HG03342 (cell line): ENCODE results near the gene PRKCI.
"Not testable (repeated sequence)": the region's sequence is repeated elsewhere in the genome, so short reads cannot be mapped to it uniquely, and the experiment has no call there.

Experiments
- ATAC-seq: cut with Tn5 transposase; IDR thresholded peaks from one replicate; pipeline ENCODE4 v1.9.1; 2021; ENCODE audit warnings: mild to moderate bottlenecking, moderate library complexity; ENCODE audit not compliant: unreplicated experiment

PRKCI gene

GRCh38 chr3:170221924-170222646, at the start of gene PRKCI:
Gene PRKCI (plus strand): TSS chr3:170222424. CDS start chr3:170222670, 246 bp downstream.
- peak; percentile 91 for ATAC-seq

- no peak for ATAC-seq
Measured at GRCh38 chr3:170178651-170179050, 43.6 kb upstream of the PRKCI start.

- ATAC-seq = no peak
Measured at GRCh38 chr3:170179432-170179831, 42.8 kb upstream of the PRKCI start.

- ATAC-seq = peak; percentile 11
Measured at GRCh38 chr3:170180079-170180907, 41.9 kb upstream of the PRKCI start.

GRCh38 chr3:170180908-170181885, 41.0 kb upstream of the PRKCI start, which contains the start of gene PHC3:
Gene PHC3 (minus strand): TSS chr3:170181733. CDS start chr3:170181715, 18 bp downstream.
- ATAC-seq = peak; percentile 76

- ATAC-seq = no peak
Measured at GRCh38 chr3:170189398-170190256, 32.6 kb upstream of the PRKCI start.

GRCh38 chr3:170195759-170196158, 26.5 kb upstream of the PRKCI start:
- ATAC-seq = not testable (repeated sequence)

GRCh38 chr3:170196833-170197232, 25.4 kb upstream of the PRKCI start:
- no peak for ATAC-seq

GRCh38 chr3:170200987-170201386, 21.2 kb upstream of the PRKCI start:
- ATAC-seq = no peak

- ATAC-seq = no peak
Measured at GRCh38 chr3:170201527-170201926, 20.7 kb upstream of the PRKCI start.

GRCh38 chr3:170203457-170203856, 18.8 kb upstream of the PRKCI start:
- ATAC-seq = no peak

- ATAC-seq = no peak
Measured at GRCh38 chr3:170204023-170204472, 18.2 kb upstream of the PRKCI start.

- ATAC-seq = no peak
Measured at GRCh38 chr3:170204509-170204908, 17.7 kb upstream of the PRKCI start.

GRCh38 chr3:170205302-170205701, 16.9 kb upstream of the PRKCI start:
- ATAC-seq = no peak

- ATAC-seq = not testable (repeated sequence)
Measured at GRCh38 chr3:170206164-170206762, 16.0 kb upstream of the PRKCI start.

GRCh38 chr3:170207717-170208116, 14.5 kb upstream of the PRKCI start:
- no peak for ATAC-seq

GRCh38 chr3:170211668-170212067, 10.6 kb upstream of the PRKCI start:
- ATAC-seq = no peak

- no peak for ATAC-seq
Measured at GRCh38 chr3:170219850-170220249, 2.4 kb upstream of the PRKCI start.

- ATAC-seq = no peak
Measured at GRCh38 chr3:170220871-170221270, 1.4 kb upstream of the PRKCI start.
